OCI-LY1 (cell line): Measurements from ENCODE around the gene UPK3A.

Experiments used
- H2AFZ ChIP-seq: fragments of 200-600 bp; sonication (generic), shearing (Covaris generic); 2 replicates; pipeline ENCODE4 v1.6.0; 2014; ENCODE audit warnings: antibody characterized with exemption, mild to moderate bottlenecking, low read length
- H3F3A ChIP-seq: fragments of 200-600 bp; sonication (generic), shearing (Covaris generic); 2 replicates; pipeline ENCODE4 v1.6.0; 2014; ENCODE audit warnings: mild to moderate bottlenecking, antibody characterized with exemption, low read length, moderate library complexity; ENCODE audit not compliant: insufficient read depth
- H3K27ac ChIP-seq: fragments of 200-600 bp; sonication (generic); 2 replicates; pipeline ENCODE4 v1.5.1; 2014; ENCODE audit warnings: low read length, mixed run types, mild to moderate bottlenecking, low read depth; ENCODE audit not compliant: poor library complexity, severe bottlenecking
- H3K27me3 ChIP-seq: fragments of 200-600 bp; sonication (generic); 2 replicates; pipeline ENCODE4 v1.6.0; 2014; ENCODE audit warnings: antibody characterized with exemption, mild to moderate bottlenecking, low read length, moderate library complexity; ENCODE audit not compliant: insufficient read depth
- H3K36me3 ChIP-seq: fragments of 200-600 bp; sonication (generic); 2 replicates; pipeline ENCODE4 v1.6.1; 2014; ENCODE audit warnings: mild to moderate bottlenecking, antibody characterized with exemption, low read length, moderate library complexity, mixed read lengths; ENCODE audit not compliant: insufficient read depth
- H3K4me1 ChIP-seq: fragments of 200-600 bp; sonication (generic); 2 replicates; pipeline ENCODE4 v1.5.1; 2014; ENCODE audit warnings: mild to moderate bottlenecking, low read length, moderate library complexity; ENCODE audit not compliant: insufficient read depth, severe bottlenecking
- H3K4me2 ChIP-seq: fragments of 200-600 bp; sonication (generic), shearing (Covaris generic); 2 replicates; pipeline ENCODE4 v1.6.1; 2014; ENCODE audit warnings: low read length
- H3K4me3 ChIP-seq: fragments of 200-600 bp; sonication (generic); 2 replicates; pipeline ENCODE4 v1.5.1; 2014; ENCODE audit warnings: low read length, low read depth, mild to moderate bottlenecking, mixed read lengths; ENCODE audit not compliant: poor library complexity, severe bottlenecking
- H3K79me2 ChIP-seq: fragments of 200-600 bp; shearing (Covaris generic); 2 replicates; pipeline ENCODE4 v1.6.1; 2016; ENCODE audit warnings: mixed run types, low read length, mixed read lengths; ENCODE audit not compliant: insufficient read depth
- H3K9ac ChIP-seq: fragments of 200-600 bp; sonication (generic), shearing (Covaris generic); 2 replicates; pipeline ENCODE4 v1.6.1; 2014; ENCODE audit warnings: mild to moderate bottlenecking, low read length, mixed read lengths
- H3K9me2 ChIP-seq: fragments of 200-600 bp; sonication (generic), shearing (Covaris generic); 2 replicates; pipeline ENCODE4 v1.6.1; 2014; ENCODE audit warnings: low read depth, mild to moderate bottlenecking, low read length, mixed read lengths
- H3K9me3 ChIP-seq: fragments of 200-600 bp; shearing (Covaris generic); 2 replicates; pipeline ENCODE4 v1.6.1; 2014; ENCODE audit warnings: low read length, mixed read lengths
- H4K20me1 ChIP-seq: fragments of 200-600 bp; sonication (generic), shearing (Covaris generic); 2 replicates; pipeline ENCODE4 v1.6.0; 2016; ENCODE audit warnings: mild to moderate bottlenecking, low read length; ENCODE audit not compliant: insufficient read depth
- CTCF ChIP-seq: fragments of 200-600 bp; sonication (generic), shearing (Covaris generic); IDR thresholded peaks from 2 replicates; pipeline ENCODE4 v1.5.1; 2017; ENCODE audit warnings: mild to moderate bottlenecking, antibody characterized with exemption, low read length, moderate library complexity, mixed read lengths
- EZH2 ChIP-seq: fragments of 200-600 bp; sonication (generic), shearing (Covaris generic); IDR thresholded peaks from 2 replicates; pipeline ENCODE4 v1.8.0; 2017; ENCODE audit warnings: borderline replicate concordance, mixed run types, mild to moderate bottlenecking, antibody characterized with exemption, low read length, moderate library complexity, mixed read lengths

The UPK3A gene

GRCh38 chr22:45308391-45308956, 23.7 kb downstream of the UPK3A start:
- H3K4me3 ChIP-seq, result no peak overlapping the region
- no peaks in the 10 kb centered on the region for H3K9me2 ChIP-seq
- H3K27ac ChIP-seq, result no peak overlapping the region
- no peaks in the 10 kb centered on the region for H3K36me3 ChIP-seq
- H2AFZ ChIP-seq, result no peak overlapping the region
- no peak overlapping the region for H3K4me2 ChIP-seq
- peaks cover 22% of the 10 kb centered on the region for H3K4me1 ChIP-seq
- no peak overlapping the region; the same call in 1 of the 2 replicates for H3K9ac ChIP-seq
- H4K20me1 ChIP-seq, result no peaks in the 10 kb centered on the region
- no peaks in the 10 kb centered on the region for H3K27me3 ChIP-seq
- H3F3A ChIP-seq, result no peaks in the 10 kb centered on the region
- no peak for TF ChIP-seq EZH2
- TF ChIP-seq CTCF, result no peak
- no peaks in the 10 kb centered on the region for H3K9me3 ChIP-seq
- H3K79me2 ChIP-seq, result no peaks in the 10 kb centered on the region

GRCh38 chr22:45308957-45309421, 24.2 kb downstream of the UPK3A start:
- H3K27me3 ChIP-seq, result no peaks in the 10 kb centered on the region
- H3K36me3 ChIP-seq, result no peaks in the 10 kb centered on the region
- H3K9me2 ChIP-seq, result no peaks in the 10 kb centered on the region
- H3K4me1 ChIP-seq, result peaks cover 22% of the 10 kb centered on the region
- H3K27ac ChIP-seq, result no peak overlapping the region
- peak; percentile 15; the same call in 1 of the 2 replicates for TF ChIP-seq CTCF
- no peak for TF ChIP-seq EZH2
- H2AFZ ChIP-seq, result no peak overlapping the region
- no peaks in the 10 kb centered on the region for H3K9me3 ChIP-seq
- H4K20me1 ChIP-seq, result no peaks in the 10 kb centered on the region
- peak overlapping the region; percentile 91 for H3K4me3 ChIP-seq
- no peaks in the 10 kb centered on the region for H3K79me2 ChIP-seq
- no peaks in the 10 kb centered on the region for H3F3A ChIP-seq
- H3K9ac ChIP-seq, result peak overlapping the region; percentile 69
- H3K4me2 ChIP-seq, result peak overlapping the region; percentile 92

GRCh38 chr22:45309422-45310227, 24.9 kb downstream of the UPK3A start, which contains the start of gene FAM118A:
FAM118A (plus strand) TSS chr22:45309934; CDS start chr22:45322380, 12,446 bp downstream.
- peak within 1 kb of the TSS; percentile 92 for H3K4me2 ChIP-seq
- H2AFZ ChIP-seq, result no peak within 1 kb of the TSS
- H3K4me1 ChIP-seq, result peaks cover 22% of the 10 kb centered on the region
- no peak within 1 kb of the TSS for H3K27ac ChIP-seq
- H3K9ac ChIP-seq, result peak within 1 kb of the TSS; percentile 90
- TF ChIP-seq EZH2 (no peak), CTCF (no peak)
- H3K27me3 ChIP-seq, result no peaks in the 10 kb centered on the region
- no peaks in the 10 kb centered on the region for H3F3A ChIP-seq
- H3K36me3 ChIP-seq, result no peaks in the 10 kb centered on the region
- H3K4me3 ChIP-seq, result peak within 1 kb of the TSS; percentile 91
- no peaks in the 10 kb centered on the region for H3K79me2 ChIP-seq
- H4K20me1 ChIP-seq, result no peaks in the 10 kb centered on the region
- H3K9me3 ChIP-seq, result no peaks in the 10 kb centered on the region
- no peaks in the 10 kb centered on the region for H3K9me2 ChIP-seq
